Right atrium auricular region (tissue), 2 donors: ENCODE measurements around the gene CCDC187. TPM values are rescaled to one million over a fixed set of nuclear protein-coding genes. Genes with fewer than 3 reads are reported as not detected.
A peak's percentile ranks its signal among the peaks of the same experiment; 100 is the strongest.

Experiments used
- DNase-seq: peaks from one replicate; pipeline ENCODE4 v3.0.0-alpha.2; 2019; ENCODE audit warnings: low spot score
- H3K27ac ChIP-seq, 2 donors: fragments of 200-600 bp; sonication (generic); 1 replicate in 1 of 2; 2 replicates in 1 of 2; pipeline ENCODE4 v1.5.1; 2016 to 2019
- H3K27me3 ChIP-seq, 2 donors: fragments of 200-600 bp; sonication (generic); one replicate each; pipeline versions ENCODE4 v1.5.1 to v1.6.0; 2017 to 2019
- H3K36me3 ChIP-seq: fragments of 200-600 bp; sonication (generic); one replicate; pipeline ENCODE4 v1.5.1; 2016
- H3K4me1 ChIP-seq, 2 donors: fragments of 200-600 bp; sonication (generic); one replicate each; pipeline versions ENCODE4 v1.5.1 to v1.6.0; 2017 to 2019
- H3K4me3 ChIP-seq, 2 donors: fragments of 200-600 bp; sonication (generic); 1 replicate in 1 of 2; 2 replicates in 1 of 2; pipeline ENCODE4 v1.5.1; 2017 to 2019; ENCODE audit warnings: mild to moderate bottlenecking in 1 of 2, moderate library complexity in 1 of 2
- H3K9me3 ChIP-seq, 2 donors: fragments of 200-600 bp; sonication (generic); one replicate each; pipeline ENCODE4 v1.5.1; 2019
- total RNA-seq, 2 donors: library from RNA; depleted of rRNA; stranded (reverse); fragments of >200 nt; gene quantifications; one replicate each; pipeline ENCODE4 v1.1.0, GENCODE V29; 2016
- TF ChIP-seq, protein P1 (sequence below), 2 donors: fragments of 200-600 bp; sonication (generic); IDR thresholded peaks; one replicate each; pipeline ENCODE4 v1.5.1; 2019; ENCODE audit warnings: antibody characterized with exemption in 2 of 2

Gene CCDC187
- total RNA-seq, 2 donors from 2014 or later, result not detected

DNA sequence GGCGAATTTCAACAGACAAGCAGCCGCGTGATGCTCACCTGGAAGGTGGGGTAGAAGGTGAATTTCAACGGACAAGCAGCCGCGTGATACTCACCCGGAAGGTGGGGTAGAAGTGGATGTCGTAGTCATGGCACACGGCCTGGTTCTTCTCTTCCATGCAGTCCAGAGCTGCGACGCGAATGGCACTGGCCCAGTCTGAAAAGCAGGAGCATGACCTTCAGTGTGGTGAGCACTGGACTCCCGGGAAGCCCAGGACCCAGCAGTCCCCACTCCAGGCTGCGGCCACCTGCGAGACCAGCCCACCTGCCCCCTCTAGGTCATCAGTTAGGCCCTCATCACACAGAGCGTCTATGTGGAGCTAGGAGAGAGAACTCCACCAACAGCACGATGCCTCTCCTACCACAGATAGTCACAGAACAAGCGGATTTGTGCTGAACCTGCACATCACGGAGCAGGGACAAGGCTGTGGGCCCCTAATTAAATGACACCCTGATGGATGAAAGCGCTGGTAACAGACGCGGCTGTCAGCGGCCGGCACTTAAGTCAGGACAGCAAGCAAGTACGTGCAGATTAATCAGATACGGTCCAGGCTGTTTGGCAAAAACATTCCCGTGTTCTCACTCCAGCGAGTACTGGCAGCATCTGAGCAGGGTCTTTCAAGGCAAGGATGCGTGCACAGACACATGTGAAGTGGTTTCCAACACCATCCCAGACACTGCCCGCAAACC is 77.0 kb downstream of the CCDC187 start:
- no peaks in the 10 kb centered on the region for H3K9me3 ChIP-seq

DNA sequence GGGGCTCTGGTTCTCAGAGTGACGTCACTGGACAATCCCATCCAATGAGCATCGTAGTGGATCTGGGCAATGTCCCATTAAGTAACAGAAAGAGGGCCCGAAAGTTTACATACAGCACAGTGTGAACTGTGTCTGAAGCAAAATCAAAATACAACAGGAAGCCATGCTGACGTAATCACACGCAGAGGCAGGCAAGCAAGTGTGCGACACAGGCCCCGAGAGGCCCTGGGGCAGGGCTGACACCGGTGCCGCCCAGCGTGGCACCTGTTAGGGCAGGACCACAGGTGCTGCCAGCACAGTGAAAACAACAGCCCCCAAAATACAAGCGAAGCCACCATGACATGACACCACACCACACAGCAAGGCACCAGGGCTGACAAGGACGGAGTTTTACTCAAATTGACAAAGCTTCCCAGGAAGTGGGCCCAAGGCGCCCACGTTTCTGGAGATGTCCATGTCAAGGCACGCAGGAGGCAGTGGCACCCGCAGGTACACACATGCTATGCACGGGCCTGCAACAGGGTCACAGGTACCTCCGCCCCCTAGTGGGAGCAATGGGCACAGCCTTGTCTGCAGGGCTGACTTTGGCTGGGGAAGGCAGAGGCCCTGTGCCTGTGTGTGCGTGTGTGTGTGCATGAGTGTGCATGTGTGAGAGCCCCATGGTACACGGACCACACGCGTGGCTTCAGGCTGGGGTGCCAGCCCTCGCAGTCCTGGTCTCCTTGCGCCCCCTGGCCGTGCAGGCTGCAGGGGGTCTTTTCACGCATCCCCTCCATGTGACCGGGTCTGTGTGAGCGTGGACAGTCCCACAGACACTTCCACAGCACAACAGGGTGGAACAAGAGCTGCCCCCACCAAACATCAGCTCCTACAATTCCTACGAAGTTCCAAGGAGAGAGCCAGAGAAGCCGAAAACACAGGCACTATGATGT is 77.9 kb downstream of the CCDC187 start:
- no peak for DNase-seq
- TF ChIP-seq, protein P1, sequence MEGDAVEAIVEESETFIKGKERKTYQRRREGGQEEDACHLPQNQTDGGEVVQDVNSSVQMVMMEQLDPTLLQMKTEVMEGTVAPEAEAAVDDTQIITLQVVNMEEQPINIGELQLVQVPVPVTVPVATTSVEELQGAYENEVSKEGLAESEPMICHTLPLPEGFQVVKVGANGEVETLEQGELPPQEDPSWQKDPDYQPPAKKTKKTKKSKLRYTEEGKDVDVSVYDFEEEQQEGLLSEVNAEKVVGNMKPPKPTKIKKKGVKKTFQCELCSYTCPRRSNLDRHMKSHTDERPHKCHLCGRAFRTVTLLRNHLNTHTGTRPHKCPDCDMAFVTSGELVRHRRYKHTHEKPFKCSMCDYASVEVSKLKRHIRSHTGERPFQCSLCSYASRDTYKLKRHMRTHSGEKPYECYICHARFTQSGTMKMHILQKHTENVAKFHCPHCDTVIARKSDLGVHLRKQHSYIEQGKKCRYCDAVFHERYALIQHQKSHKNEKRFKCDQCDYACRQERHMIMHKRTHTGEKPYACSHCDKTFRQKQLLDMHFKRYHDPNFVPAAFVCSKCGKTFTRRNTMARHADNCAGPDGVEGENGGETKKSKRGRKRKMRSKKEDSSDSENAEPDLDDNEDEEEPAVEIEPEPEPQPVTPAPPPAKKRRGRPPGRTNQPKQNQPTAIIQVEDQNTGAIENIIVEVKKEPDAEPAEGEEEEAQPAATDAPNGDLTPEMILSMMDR (IDR thresholded peaks at IDR 0.05), result peak; percentile 54 to 77
- no peaks in the 10 kb centered on the region for H3K4me1 ChIP-seq
- H3K36me3 ChIP-seq, result peaks cover 17% of the 10 kb centered on the region
- H3K4me3 ChIP-seq, result no peak overlapping the region
- H3K27me3 ChIP-seq, result no peaks in the 10 kb centered on the region
- no peak overlapping the region for H3K27ac ChIP-seq
- H3K9me3 ChIP-seq, result no peaks in the 10 kb centered on the region

More for the DNA sequence above, 77.0 kb downstream of the CCDC187 start:
- Histone ChIP-seq H3K4me1 (no peaks in the 10 kb centered on the region), H3K4me3 (no peak overlapping the region), H3K27ac (no peak overlapping the region), H3K27me3 (no peaks in the 10 kb centered on the region), H3K36me3 (peaks cover 17% of the 10 kb centered on the region)
- TF ChIP-seq, protein P1 (IDR thresholded peaks at IDR 0.05), result no peak
- DNase-seq, result no peak

DNA sequence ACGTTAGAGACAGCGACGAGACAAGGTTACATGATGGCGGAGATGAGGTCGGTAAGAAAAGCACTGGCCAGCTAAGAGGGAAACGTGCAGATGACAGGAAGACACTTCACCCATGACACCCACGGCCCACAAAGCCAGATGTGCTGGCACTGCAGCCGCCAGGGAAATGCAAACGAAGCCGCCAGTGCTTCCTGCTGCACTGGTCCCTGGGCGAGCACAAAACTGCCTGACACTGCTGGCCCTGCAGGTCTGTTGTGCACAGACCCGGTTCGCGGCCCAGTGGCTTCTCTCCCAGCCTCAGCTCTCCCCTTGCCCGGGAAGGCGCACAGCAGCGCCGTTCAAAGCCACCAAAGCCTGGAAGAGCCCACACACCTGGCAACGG is 78.5 kb downstream of the CCDC187 start:
- no peak overlapping the region for H3K4me3 ChIP-seq
- H3K27ac ChIP-seq, result no peak overlapping the region
- no peaks in the 10 kb centered on the region for H3K27me3 ChIP-seq
- H3K36me3 ChIP-seq, result peaks cover 17% of the 10 kb centered on the region
- TF ChIP-seq, protein P1 (IDR thresholded peaks at IDR 0.05), result no peak
- H3K4me1 ChIP-seq, result no peaks in the 10 kb centered on the region
- DNase-seq, result no peak
- H3K9me3 ChIP-seq, result no peaks in the 10 kb centered on the region

DNA sequence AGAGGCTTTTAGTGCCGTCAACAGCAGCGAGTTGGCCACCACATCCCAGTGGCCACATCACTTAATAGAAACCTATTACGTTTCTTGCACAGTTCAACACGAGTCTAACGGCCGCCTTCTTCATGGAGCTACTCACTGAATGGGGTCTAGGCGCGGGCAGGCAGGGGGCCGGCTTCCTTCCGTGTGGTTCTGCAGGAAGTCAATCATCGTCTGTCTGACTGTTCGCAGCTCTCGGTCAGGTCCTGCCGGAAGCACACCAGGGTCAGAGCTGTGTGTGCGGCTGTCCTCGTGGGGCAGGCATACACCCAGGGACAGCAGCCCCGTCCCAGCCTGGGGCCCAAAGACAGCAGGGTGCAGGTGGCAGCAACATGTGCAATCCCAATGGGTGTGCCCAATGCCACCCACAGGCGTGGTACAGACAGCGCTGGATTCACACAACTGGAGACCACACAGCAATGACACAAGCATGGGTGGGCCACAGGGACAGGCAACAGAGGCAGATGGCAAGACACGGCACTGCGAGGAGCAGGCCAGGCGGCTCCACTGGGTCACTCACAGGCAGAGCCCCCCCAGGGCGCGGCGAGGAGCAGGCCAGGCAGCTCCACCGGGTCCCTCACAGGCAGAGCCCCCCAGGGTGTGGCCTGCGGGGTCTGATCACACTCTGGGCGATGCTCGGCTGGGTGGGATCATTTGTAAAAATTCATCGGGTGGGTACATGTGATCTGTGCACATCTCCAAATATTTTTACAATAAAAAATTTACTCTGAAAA is 79.8 kb downstream of the CCDC187 start:
- H3K36me3 ChIP-seq, result peaks cover 23% of the 10 kb centered on the region
- H3K9me3 ChIP-seq, result no peaks in the 10 kb centered on the region
- H3K4me1 ChIP-seq, result no peaks in the 10 kb centered on the region
- no peak overlapping the region for H3K27ac ChIP-seq
- no peak overlapping the region for H3K4me3 ChIP-seq
- H3K27me3 ChIP-seq, result no peaks in the 10 kb centered on the region
- TF ChIP-seq, protein P1 (IDR thresholded peaks at IDR 0.05), result no peak
- DNase-seq, result no peak

DNA sequence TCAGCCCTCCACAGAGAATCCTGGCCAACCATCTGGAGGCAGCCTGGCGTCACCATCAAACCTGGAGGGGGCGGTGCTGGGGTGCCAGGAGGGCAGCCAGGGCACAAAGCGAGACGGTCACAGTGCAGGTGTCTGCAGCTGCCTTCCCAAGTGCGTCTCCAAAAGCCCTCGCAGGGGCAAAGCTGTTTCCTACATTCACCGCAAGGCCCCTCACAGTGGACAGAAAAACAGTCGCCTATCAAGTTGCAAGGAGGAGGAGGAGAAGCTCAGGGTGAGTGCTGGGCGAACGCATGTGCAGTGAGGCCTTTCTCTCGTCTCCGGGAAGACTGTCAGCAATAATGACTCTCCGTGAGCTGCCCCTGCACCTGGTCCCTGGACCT is 81.0 kb downstream of the CCDC187 start:
- no peaks in the 10 kb centered on the region for H3K4me1 ChIP-seq
- TF ChIP-seq, protein P1 (IDR thresholded peaks at IDR 0.05), result no peak
- DNase-seq, result no peak
- H3K9me3 ChIP-seq, result no peaks in the 10 kb centered on the region
- H3K27me3 ChIP-seq, result no peaks in the 10 kb centered on the region
- H3K4me3 ChIP-seq, result no peak overlapping the region
- peaks cover 33% of the 10 kb centered on the region for H3K36me3 ChIP-seq
- no peak overlapping the region for H3K27ac ChIP-seq
